ENCODE data around the gene PDE4D.
"Not testable (repeated sequence)": the region's sequence is repeated elsewhere in the genome, so short reads cannot be mapped to it uniquely, and the experiment has no call there.

The PDE4D gene

DNA sequence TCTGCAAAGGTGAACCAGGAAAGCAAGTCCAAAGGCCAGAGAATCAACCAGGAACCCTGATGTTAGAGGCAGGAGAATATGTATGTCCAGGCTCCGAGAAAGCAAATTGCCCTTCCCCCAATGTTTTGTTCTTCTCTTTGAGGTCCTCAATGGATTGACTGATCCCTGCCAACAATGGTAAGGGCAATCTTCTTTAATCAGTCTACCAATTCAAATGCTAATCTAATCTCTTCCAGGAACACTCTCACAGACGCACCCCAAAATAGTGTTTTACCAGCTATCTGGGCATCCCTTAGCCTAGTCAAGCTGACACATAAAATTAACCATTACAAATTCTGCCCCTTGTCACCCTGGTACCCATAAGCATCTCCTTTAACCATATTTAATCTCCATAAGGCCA, 912.6 kb downstream of the PDE4D start:
- DNase-seq: no peak

DNA sequence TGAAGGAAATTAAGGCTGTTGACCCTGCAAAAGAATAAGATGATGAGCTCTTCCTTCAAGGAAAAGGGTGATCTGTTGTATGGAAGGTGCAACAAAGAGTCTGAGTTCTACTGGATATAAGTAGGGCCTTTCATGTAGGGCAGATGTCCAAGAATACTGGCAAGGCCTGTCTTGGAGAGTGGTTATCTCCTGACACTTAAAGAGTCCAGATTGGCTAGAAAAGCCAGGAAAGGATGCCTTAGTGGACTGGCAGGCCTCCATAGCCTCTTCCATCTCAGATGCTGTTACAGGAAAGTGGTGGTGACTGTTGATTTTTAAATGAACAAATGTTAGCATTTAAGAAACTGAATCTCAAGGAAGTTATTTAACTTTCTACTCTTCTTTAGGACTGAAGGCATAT, 914.4 kb downstream of the PDE4D start:
- DNase-seq: no peak

DNA sequence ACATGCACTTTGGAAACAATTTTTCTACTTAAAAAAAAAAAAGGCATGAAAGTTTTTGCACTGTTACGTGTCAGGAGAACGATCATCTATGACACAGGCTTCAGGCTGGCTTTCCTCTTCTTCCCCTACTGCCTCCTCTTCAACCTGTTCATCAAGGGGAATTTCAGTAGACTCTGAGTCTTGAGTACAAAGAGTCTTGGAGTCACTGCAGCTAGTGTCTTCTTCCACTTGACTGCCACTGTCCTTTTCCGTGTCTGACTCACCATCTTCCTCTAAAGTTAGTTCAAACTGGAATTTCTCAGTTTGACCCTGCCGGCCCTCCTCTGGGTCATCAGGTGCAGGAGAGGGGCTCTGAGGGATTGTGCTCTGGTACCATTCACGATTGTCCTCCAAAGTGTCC, 918.9 kb downstream of the PDE4D start:
- no peak for DNase-seq

DNA sequence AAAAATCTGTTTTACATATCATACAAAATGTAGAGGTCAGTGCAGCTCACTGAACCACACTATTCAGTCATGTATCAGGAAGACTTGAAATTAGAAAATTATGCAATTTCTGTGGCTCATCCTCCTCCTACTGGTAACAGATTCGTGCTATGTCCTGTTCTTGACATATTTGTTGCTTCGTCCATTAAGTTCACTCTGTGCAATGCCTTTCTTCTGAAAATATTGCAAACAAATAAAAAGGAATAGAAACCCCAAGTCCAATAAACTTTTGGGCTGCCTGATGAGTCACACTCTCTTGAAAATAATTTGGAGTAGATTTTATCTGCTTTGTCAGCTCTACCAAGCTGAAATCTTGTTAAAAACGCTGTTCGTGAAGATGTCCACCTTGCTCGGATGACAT, 919.4 kb downstream of the PDE4D start:
- no peak for DNase-seq

DNA sequence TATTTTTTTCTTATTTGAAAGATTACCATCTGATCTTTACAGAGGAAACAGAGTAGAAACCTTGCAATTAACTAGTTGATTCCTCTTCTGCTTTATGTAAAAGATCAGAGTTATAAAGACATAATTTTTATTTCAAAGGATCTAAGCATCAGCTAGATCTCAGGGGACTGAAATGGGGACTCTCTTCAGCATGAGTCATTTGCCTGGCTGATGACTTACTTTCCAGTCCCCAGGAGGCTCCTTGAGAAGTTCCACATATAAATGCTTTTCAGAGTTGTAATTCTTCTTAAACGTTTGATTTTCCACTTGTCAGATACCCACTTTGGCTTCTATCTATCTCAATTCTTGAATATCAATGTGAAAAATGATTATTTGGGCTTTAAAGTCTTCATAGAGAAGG, 921.2 kb downstream of the PDE4D start:
- DNase-seq: no peak

DNA sequence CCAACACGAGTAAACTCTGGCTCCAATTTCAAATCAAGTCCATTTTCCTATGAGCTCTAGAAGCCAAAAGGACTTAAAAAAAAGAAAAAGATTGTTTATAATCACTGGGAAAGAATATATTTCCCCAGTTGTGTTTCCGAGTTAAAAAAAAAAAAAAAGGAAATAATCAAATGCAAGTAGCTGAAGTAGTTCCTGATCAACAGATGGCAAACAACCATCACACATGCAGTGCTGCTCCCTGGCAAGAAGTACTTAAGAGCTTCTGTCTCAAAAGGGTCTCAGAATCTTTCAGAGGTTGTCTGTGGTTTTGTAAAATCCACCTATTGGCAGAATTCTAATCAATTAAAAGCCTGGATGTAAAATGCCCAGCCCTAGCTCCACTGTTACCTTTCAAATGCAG, 922.8 kb downstream of the PDE4D start:
- DNase-seq: no peak

DNA sequence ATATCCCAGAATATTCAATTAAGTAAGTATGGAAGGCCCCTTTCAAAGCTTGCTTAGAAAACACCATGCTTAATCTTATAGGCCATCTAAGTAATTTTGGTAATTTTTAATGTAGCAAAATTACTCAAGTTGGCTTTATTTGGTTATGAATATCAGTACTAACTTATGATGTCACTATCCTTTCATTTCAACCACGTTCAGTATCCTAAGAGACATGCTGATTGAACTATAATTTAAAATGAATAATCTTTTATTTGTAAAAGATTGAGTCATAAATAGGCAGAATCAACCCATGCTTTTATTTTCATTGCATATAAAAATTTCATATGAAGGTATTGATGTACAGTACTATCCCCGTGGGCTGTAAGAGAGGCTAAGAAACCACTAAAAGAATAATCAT, 923.7 kb downstream of the PDE4D start:
- no peak for DNase-seq

DNA sequence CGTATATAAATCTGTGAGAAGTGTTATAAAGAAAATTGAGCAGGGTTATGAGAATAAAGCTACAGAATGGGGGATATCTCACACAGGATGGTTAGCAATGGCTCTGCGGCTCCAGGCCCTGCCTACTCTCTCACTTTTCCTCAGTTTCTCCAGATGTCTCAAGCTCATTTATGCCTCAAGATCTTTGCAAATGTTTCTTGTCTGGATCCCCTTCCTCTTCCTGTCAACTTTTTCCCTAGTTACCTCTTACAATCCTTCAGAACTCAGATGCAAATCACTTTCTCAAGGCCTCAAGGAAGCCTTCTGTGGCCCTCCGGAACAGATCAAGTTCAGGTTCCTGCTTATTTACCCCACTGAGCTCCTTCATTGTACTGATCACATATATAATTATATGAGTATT, 924.3 kb downstream of the PDE4D start:
- DNase-seq: no peak

DNA sequence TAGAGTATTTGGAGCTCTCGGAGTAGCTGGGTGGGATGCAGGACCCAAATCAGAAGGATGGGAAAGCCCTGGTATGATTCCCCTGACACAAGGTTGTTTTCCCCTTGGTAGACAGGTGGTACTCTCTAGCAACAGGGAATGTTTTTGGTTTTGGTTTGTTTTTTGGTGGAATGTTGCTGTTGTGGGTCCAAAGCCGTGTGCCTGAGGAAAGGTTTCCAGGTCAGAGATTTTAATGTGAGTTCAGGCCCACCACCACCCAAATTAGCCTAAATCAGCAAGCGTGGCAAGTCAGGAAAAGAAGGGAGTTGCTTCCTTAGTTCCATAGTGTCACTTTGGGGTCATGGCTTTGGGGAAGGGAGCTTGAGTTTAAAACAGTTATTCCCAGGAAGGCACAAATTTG, 925.2 kb downstream of the PDE4D start:
- DNase-seq: no peak

DNA sequence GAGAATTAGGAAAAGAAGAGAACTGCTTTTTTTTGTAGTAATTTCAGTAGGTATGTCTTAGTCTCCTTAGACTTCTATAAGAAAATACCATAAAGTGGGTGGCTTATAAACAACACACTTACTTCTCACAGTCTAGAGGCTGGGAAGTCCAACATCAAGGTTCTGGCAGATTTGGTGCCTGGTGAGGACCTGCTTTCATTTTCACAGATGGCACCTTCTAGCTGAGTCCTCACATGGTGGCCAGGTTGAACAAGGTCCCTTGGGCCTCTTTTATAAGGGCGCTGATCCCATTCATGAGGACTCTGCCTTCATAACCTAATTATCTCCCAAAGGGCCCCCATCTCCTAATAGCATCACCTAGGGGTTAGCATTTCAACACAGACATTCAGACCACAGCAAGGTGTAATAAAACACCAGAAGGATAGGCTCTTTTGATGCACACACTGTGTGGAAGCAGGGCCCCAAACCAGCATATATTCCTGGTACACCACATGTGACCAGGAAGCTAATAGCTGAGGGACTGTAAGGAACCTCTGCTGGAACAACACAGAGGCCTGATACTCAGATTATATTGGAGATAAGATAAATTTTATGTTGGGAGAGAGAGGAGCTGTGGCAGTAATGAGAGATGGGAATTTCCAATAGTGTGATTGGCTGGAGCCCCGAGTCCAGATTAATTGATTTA, 925.8 kb downstream of the PDE4D start:
- no peak for DNase-seq

DNA sequence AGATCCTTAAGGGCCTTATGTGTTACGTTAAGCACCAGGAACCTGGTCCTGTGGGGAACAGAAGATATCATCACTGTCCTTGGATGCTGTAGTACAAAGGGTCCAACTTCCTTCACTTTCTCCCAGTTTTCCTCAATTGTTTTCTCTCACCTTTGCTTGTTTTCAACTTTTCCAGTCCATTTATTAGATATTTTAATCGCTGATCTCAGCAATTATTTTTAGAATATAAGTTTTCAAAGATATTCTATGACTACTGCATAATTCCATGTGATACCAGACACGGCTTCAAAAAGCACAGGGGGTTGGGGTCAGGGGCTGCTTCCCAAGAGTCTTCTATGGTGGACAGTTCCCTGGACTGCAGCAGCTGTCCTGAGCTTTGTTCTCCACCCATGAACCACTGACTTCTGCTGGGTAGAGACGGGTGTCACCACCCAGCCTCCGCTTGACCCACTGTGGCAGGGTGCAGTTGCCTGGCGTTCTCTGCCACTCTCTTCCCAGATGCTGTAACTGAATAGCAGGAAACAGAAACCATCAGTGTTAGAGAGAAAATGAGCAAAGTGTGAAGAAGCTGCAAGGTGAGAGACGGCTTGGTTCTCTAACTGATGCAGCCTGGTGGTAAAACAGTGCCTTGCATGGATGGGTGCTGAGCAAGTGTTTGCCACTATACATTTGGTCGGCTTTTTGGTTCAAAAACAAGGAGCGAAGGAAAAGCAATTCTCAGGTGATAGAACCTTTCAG, 927.7 kb downstream of the PDE4D start:
- no peak for DNase-seq

DNA sequence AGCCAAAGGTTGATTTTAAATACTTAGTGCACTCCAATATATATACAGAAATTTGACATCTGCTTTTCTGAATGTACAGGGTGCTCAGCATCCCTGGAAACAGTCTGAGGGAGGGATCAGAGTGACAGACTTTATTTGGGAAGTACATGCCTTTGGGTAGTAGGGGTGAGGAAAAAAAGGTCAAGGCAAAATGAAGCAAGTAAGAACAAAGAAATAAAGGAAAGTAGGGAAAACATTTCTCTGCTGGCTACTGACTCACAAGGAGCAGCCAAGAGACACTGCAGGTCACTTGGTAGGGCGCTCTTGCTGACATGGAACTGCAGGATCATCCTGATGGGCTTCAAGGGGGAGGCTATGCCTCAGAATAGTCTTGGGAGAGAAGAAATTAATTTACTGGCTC, 929.7 kb downstream of the PDE4D start:
- no peak for DNase-seq

DNA sequence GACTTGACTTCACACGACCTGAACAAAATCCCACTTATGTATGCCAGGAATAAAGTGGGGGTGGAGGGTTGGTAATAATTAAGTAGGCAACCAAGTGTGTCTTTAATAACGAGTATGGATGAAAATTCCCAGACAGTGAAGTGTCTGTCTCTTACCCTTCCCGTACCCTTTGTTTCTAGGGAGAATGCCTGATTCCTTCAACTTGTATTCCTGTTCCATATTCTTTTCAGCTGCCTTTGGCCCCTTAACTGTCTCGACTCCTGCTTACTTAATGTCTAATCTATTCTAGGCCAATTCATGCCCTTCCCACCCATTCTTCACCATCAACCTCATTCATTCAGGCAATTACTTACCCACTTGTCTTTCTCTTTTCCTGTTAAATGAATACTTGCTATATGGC, 930.2 kb downstream of the PDE4D start:
- DNase-seq: no peak

DNA sequence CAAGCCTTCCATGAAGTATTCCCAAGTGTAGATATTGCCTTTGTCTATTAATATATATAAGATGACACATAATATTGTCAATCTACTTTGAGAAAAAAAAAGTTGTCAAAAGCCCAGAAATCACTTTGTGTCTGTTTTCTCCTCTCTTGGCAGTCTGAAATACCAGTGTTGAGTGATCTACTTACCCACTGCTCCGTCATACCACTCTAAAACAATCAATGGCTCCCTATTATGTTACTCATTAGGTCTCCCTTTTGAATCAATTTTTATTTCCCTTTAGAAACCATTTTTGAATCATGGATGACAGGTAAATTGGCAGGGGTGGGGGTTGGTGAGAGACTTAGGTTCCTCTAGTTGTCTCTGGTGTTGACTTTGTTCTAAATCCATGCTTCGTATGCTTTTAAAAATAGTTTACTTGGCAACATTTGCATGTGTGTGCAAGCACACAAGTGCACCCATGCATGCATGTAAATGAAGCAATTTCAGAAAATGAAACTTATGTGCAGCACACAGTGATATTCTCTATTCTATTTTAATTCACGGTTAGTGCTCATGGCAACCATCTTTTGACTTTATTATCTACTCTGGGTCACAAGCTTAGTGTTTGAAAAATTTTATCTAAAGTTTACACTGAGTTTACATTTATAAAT, 931.8 kb downstream of the PDE4D start:
- no peak for DNase-seq

DNA sequence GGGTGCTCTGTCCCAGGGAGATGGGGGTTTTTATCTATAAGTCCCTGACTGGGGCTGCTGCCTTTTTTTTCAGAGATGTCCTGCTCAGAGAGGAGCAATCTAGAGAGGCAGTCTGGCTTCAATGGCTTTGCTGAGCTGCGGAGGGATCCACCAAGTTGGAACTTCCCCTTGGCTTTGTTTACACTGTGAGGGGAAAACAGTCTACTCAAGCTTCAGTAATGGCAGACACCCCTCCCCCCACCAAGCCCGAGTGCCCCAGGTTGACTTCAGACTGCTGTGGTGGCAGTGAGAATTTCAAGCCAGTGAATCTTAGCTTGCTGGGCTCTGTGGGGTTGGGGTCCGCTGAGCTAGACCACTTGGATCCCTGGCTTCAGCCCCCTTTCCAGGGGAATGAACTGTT, 934.8 kb downstream of the PDE4D start:
- DNase-seq: no peak

DNA sequence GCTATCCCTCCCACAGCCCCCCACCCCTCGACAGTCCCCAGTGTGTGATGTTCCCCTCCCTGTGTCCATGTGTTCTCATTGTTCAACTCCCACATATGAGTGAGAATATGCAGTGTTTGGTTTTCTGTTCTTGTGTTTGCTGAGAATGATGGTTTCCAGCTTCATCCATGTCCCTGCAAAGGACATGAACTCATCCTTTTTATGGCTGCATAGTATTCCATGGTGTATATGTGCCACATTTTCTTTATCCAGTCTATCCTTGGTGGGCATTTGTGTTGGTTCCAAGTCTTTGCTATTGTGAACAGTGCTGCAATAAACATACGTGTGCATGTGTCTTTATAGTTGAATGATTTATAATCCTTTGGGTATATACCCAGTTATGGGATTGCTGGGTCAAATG, 940.3 kb downstream of the PDE4D start:
- DNase-seq: not testable (repeated sequence)

DNA sequence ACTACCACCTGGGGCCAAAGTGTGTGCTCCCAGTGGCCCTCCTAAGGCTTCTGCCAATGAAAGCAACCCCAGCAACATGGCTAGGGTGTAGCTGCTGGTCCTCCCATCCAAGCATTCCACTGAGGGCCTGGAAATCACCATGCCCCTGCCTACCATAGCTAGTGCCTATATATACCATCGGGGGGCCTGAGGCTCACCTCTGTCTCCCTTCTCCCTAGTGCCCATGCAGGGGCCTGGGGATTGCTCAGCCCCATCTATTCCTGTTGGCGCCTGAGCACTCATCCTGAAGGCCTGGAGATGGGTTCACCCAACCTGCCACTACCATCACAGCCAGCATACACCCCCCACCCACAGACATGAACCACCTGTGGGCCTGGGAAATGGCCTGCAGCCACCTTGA, 943.3 kb downstream of the PDE4D start:
- no peak for DNase-seq

DNA sequence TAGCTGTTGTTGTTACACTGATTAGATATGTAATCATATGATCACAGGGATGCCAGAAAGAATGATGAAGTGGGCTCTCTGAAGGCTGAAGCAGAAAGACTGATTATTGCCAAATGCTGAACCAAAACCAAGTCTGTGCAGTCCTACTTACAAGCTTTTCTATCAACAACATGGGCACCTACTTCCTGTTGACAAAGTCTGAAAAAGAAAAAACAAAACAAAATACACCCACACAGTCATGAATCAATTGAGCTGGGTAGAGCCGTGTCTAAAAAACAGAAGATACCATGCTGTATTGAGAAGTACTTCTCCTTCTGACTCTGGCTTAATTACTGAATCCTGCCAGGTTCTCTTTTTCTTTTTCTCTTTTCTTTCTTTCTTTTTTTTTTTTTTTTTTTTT, 947.3 kb downstream of the PDE4D start:
- DNase-seq: no peak

DNA sequence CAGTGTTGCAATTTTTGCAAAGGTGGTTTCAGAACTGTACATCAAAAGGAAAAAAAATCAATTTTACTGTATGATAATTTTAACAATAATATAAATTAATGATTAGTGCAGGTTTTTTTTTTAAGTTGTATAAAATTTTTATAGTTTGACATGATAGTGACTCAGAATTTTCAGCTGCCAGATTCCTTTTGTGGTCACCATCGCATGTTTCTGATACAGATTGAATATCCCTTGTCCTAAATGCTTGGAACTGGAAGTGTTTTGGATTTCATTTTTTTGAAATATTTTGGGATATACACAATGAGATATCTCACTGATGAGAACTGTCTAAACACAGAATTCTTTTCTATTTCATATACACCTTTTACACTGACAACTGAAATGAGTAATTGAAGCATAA, 949.3 kb downstream of the PDE4D start:
- no peak for DNase-seq

DNA sequence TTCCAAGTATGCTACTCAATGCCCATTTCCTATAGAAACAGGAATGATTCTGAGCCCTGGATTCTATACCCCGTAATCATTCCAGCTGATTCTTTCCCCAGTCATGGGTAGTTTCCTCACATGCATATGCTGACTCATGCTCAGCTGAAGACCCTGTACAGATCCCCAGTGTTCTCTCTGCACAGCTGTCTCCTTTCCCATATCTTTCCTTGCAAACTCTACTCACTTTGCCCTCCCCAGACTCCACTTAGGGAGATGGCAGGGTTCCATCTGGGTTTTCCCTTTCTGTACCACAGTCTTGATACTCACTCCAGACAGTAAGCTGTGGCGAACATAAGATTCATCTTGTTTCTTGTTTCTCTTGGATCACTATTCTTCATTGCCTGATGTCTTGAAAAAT, 953.1 kb downstream of the PDE4D start:
- no peak for DNase-seq

DNA sequence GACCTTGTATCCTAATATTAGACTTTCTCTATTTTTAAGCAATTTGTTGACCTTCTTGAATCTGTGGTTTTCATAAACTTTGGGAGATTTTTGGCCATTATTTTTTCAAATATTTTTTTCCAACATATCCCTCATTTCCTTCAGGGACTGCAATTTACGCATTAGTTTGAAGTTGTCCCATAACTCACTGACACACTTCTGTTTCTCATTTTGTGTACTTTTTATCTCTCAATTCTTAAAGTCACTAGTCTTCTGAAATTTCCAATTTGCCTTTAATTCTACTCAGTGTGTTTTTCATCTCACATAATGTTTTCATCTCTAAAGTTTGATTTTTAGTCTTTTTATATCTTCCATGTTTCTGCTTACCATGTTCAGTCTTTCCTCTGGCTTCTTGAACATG, 953.9 kb downstream of the PDE4D start:
- no peak for DNase-seq

DNA sequence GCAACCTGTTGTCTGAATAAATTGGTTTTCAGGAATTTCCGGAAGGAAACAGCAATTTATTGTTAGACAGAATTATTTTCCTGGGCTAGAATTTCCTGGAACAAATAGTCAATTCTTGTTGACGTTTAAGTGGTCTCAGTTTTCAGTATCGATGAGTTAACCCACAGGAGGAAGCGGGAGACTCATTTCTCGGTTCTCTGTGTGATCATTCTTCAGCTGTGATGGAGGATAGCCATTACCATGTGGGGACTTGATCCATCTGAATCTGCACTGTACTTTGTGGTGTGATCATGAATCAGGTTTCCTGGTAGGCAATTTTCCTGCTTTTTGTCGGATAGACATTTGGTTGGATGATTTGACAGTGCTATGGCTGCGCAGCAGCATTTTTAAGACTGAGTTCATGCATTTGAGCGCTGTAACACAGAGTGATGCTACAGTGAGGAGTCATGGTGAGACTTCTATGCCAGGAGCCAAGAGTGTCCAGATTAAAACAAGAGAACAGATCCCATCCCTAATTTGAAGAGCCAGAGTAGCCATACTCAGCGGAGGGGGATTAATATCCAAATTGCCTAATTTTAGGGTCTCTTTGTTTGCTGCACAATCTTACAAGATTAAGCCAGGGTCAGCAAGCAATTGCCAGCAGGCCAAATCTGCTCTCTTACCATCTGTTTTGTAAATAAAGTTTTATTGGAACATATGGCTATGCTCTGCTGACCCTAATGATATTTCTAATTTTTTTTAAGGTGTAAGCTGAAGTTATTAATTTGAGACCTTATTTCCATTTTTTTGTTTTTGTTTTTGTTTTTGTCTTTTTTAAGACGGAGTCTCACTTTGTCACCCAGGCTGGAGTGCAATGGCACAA, 954.7 kb downstream of the PDE4D start:
- DNase-seq: no peak

DNA sequence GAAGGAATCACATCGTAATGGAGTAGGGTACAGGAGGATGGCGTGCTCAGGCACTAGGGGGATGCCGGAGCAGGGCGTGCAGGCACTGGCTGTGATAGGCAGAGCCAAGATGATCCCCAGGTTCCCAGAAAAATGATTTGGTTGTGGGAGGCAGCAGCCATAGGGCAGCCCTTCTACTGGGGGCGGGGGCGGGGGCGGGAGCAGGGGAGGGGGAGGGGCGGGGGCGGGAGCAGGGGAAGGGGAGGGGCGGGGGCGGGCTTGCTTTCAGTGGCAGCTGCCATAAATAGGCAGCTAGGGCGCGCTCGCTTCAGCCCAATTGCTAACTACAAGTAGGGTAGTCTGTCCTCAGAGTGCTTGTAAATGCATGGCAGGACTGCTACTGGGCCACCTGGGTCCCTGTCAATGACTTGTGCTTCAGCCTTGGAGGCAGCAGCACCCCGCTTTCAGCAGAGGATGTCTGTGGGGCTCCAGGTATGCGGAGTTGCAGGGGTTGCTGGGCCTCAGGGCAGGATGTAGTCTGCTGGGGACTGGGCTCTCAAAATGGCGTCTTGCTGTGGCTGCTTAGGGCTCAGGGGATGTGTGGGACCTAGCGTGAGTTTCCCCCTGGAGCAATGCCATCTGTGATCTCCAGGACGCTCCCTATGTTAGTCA, 956.4 kb downstream of the PDE4D start:
- no peak for DNase-seq
